ENCODE data around the gene TARS2.
A peak's percentile ranks its signal among the peaks of the same experiment; 100 is the strongest.

Gene TARS2

DNA sequence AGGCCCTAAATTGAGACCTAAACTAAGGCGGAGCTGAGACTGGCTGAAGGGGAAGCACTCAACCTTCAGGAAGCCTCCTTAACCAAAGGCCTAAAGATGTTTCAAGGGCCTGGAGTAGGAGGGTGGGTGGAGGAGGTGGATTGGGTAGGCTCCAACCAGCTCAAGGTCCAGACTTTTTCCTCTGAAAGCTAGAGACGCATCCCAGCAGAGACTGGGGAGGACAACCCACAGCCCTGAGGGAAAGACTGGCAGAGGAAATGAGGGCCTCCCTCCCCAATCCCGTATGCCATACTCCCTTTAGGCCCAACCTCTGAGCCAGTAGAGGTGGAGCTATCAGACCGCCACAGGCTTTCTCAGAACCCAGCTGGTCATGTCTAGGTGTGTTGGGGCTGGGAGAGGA lies 21.8 kb downstream of the TARS2 start:
- DNase-seq (ENCODE audit: low read depth in 2 of 2), result no peak

DNA sequence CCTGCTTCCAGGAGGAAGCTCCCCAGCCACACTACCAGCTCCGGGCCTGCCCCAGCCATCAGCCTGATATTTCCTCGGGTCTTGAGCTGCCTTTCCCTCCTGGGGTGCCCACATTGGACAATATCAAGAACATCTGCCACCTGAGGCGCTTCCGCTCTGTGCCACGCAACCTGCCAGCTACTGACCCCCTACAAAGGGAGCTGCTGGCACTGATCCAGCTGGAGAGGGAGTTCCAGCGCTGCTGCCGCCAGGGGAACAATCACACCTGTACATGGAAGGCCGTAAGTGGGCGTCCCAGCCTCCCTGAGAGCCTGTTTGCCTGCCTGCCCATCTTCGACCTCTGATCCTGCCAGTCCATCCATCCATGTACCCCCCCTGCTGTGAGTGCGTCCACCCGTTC lies 24.3 kb downstream of the TARS2 start:
- no peak for DNase-seq (ENCODE audit: low read depth in 2 of 2)

DNA sequence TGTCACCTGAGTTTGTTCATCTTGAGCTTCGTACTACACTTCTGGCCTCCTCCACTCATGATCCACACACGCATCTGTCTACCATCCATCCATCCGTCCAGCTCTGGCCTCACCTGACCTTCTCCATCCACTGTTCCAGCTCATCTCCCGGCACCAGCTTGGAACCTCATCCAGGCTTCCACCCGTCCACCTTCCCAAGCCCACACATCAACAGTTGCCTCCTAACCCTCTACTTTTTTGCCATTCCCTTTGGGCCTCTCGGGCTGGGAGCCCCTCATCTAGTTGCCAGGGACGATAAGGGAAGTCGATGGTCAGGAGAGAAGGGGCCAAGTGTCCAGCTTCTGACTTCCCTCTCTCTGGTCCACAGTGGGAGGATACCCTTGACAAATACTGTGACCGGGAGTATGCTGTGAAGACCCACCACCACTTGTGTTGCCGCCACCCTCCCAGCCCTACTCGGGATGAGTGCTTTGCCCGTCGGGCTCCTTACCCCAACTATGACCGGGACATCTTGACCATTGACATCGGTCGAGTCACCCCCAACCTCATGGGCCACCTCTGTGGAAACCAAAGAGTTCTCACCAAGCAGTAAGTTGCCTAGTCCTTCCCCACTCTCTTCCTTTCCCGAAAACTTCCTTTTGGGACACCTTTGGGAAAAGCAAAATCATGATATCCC lies 24.9 kb downstream of the TARS2 start:
- DNase-seq (ENCODE audit: low read depth in 2 of 2), result no peak

DNA sequence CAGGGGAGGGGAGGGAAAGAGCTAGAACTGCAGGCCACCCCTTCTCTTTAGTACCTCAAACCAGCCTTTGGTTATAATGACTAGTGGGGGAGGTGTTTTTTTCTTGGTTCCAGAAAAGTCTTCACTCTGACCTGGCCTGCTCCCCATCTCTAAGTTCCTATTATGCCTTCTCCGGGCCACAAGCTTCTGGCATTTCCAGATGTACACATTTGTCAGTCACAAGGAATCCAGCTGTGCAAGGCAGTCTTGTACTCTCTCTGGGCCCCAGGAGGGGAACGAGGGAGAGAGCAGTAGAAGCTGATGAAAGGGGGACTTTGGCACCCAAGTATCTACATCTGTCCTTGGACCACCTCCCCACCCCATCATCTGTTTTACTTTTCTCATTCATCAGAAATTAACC lies 25.6 kb downstream of the TARS2 start:
- no peak for DNase-seq (ENCODE audit: low read depth in 2 of 2)

DNA sequence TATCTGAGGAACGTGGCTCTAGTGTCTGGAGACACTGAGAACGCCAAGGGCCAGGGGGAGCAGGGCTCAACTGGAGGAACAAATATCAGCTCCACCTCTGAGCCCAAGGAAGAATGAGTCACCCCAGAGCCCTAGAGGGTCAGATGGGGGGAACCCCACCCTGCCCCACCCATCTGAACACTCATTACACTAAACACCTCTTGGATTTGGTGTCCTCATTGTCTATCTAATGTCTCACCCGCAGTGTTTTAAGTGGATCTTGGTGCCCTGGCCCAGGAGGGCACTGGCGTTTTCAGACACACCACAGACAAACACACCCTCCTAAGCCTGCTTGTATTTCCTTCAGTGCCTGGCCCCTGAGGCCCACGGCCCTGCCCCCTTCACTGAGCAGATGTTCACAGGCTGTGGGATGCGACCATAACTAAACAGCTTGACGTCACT lies 26.2 kb downstream of the TARS2 start:
- no peak for DNase-seq (ENCODE audit: low read depth in 2 of 2)

DNA sequence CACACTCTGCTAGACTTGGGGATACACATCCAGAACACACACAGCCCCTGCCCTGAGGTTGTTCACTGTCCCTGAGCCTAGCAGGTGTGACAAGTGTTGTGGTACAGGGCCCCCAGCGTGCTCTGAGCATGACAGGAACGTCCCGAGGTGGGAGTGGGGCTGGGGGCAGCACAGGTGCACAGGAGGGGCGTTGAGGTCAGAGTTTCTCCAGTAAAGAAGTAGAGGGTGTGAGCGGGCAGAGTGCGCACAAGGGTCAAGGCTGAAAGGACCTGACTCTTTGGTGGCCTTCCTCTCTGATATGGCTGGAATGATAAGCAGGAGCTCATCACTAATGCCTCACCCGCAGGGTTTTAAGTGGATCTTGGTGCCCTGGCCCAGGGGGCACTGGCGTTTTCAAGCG lies 27.0 kb downstream of the TARS2 start:
- DNase-seq (ENCODE audit: low read depth in 2 of 2), result no peak

DNA sequence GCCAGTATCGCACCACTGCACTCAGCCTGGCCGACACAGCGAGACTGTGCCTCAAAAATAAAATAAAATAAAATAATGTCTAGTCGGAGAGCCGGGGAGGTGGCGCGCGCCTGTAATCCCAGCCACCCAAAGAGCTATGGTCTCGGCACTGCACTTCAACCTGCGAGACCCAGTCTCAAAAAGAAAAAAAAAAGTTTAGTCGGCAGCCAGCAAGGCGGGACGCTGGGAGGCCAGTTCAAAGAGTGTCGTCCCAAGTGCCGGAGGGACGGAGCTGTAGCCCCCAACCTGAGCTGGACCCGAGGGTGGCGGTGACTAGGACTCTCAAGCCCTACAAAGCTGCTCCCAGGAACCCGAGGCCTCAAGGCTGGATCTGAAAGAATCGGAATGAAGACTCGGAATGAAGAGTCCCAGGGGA lies 27.7 kb downstream of the TARS2 start:
- no peak for DNase-seq (ENCODE audit: low read depth in 2 of 2)

DNA sequence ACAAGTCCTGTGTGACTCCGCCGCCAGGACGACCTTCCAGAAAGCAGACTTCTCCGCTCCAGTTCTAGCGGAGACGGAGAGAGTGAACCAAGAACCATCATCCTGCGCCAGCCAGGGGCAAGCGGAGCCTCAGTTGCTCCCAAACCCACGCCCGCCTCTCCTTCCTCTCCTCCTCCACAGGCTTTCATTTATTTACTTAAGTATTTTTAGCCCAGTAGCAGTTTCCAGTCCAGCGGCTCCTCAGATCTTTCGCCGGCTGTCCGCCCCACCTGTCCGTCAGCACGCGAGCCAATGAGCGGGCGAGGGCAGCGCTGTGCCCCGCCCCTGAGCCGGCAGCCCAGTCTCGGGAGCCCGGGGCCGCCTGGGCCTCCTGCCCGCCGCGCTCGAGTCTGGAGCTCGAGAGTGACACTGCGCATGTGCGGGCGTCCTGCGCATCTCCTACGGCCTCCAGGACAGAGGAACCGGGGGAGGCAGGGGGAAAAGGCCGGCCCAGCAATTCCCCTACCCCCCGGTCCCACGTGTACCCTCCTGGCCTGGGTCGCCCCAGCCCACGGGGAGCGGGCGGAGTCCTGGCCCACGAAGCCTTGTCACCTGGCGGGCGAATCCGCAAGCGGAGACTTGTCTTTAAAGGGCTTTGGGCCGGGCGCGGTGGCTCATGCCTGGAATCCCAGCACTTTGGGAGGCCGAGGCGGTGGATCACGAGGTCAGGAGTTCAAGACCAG lies 28.3 kb downstream of the TARS2 start, which contains the start of gene FALEC:
Gene FALEC (plus strand): TSS at position 425 of the 722 bp plus-strand sequence.
- DNase-seq (ENCODE audit: low read depth in 2 of 2), result peak; percentile 76 to 89

DNA sequence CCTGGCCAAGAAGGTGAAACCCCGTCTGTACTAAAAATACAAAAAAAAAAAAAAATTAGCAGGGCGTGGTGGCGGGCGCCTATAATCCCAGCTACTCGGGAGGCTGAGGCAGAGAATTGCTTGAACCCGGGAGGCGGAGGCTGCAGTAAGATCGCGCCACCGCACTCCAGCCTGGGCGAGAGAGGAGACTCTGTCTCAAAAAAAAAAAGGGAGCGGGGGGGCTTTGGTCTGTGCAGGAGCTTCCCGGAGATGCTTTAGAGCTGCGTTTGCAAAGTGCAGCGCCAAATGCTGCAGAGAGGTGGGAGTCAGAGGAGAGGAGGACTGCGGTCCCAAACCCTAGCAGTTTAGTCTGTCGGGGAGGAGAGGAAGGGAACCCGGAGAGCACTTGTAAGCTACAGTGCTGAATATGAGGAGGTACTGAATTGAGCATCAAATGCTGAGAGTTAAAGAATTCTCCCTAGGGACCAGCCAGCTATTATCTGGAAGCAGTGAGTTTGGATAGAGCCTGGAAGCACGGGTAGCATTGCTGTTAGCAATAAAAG lies 28.9 kb downstream of the TARS2 start:
- DNase-seq (ENCODE audit: low read depth in 2 of 2), result no peak

DNA sequence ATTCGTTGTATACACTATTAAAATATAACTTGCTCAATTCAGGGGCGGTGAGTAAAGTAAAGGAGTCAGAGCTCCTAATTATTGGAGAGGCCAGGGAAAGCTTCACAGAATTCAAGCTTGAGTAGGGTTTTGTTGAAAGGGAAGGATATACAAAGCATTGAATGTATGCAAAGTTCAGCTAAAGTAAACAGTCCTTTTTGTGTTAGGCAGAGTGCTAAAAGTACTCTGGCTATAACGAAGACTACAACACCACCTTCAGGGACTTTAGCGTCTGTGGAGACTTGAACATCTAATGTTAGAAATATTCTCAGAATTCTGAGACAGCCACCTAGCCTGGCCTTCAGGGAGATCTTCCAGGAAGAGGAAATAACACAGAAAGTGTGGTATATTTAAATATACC lies 29.4 kb downstream of the TARS2 start:
- no peak for DNase-seq (ENCODE audit: low read depth in 2 of 2)

DNA sequence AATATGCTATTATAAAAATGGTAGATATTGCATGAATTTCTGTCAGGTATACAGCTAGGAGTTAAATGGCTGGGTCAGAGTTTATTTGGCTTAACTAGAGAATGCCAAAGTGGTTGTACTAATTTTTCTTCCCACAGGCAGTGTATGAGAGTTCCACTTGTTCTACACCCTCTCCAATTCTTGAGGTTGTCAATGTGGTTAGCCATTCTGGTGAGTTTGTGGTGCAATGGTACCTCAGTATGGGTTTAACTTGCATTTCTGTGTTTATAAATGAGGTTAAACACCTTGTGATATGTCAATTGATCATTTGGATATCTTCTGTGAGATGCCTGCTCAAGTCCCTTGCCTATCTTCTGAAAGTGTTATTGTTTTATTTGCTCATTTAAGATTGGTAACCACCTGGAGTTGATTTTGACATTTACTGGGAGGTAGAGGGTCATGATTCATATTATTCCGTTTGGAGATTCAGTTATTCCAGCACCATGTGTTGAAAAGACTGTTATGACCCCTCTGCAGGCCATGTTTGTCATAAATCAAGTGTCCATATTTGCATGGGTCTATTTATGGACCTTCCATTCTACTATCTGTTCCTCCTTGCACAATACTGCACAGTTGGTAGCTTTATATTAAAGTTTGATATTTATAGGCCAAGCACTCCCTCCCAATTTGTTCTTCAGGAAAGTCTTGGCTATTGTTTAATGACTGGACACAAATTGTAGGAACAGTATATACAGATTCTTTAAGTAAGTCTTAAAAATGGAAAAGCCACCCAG lies 34.2 kb downstream of the TARS2 start:
- no peak for DNase-seq (ENCODE audit: low read depth in 2 of 2)

DNA sequence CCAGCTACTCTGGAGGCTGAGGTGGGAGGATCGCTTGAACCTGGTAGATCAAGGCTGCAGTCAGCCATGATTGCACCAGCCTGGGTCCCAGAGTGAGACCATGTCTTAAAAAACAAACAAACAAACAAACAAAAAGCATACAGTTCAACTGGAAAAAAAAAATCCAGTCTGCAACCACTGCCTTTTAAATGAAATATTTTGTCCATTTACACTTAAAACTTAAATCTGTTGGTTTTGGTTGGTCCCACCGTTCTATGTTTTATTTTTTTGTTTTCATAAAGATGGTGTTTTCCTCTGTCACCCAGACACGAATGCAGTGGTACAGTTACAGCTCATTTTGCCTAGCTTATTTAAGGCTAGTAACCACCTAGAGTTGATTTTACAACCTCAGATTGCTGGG lies 38.1 kb downstream of the TARS2 start:
- no peak for DNase-seq (ENCODE audit: low read depth in 2 of 2)

DNA sequence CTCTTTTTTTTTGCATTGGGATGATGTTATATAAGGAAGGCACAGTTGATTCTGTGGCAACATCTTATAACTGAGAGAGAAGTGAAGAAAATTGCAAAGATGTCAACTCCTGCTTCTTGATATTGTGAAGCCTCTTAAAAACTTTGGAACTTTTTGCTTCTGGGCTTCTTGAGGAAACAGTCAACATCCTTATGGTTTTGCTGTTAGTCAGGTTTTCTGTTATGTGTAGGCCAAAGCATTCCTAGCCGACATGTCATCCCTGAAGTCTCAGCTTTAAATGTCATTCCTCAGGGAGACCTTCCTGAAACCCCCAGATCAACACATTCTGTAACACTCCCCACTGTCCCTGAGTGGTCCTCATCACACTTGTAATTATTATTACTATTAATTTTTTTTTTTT lies 41.0 kb downstream of the TARS2 start:
- DNase-seq (ENCODE audit: low read depth in 2 of 2), result no peak

DNA sequence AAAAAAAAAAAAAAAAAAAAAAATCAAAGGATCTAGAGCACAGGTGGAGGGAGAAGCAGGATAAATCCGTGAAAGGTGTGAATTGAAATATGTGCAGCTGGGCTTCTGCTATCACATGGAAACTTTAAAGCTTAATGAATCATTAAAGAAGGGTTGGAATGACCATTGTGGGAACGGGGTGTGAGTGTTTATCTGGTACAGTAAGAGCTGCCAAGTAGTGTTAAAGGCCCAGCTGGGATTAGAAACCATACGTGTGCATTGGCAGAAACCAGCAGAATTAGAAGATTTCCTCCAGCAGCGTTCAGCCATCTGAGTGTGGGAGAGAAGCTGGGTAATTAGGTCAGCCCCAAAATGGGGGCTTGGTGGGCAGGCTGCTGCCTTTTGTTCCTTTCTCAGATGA lies 41.8 kb downstream of the TARS2 start:
- DNase-seq (ENCODE audit: low read depth in 2 of 2), result no peak

DNA sequence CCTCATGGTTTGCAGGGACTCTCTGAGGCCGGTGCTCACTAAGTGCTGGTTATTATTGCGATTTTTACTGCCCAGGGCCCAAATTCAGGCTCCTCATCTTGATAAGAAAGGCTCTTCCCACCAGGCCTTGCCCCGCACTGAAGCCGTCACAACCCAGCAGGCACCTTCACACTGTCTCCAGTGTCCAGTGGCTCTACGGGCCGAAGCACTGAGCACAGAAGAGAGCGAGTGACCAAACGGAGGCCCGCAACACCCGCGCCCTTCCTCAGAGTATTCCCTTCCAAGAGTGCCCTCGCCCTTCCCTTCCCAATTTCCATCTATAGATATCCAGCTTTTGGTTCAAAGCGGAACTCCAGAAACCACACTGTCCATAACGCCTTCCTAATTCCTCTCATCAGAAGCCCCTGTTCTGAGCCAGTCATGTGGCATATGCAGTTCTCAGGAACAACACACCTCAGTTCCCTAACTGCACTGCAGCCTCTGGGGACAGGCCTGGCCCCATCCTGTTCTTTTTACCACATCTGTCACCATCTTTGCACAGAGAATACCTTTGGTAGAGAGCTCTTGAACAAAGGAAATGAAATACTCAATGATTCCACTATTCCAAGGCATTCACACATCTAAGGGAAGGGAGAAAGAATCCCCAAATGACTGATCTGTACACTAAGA lies 43.4 kb downstream of the TARS2 start:
- no peak for DNase-seq (ENCODE audit: low read depth in 2 of 2)

DNA sequence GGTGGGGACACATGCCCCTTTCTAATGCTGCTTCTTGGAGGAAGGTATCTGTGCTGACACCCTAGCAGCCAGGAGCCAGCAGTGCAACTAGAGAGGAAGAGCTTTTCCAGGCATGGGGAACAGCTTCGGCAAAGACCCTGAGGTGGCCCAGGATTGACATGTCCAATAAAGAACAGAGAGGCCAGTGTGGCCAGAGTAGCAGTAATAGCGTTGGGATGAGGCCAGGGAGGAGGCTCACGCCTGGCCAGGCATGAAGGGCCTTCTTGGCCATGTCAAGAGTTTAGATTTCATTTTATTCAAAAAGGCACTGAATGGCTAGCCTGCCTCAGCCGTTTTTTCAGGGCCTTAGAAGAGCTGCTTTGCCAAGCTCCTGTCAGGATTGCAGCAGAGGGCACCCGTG lies 45.6 kb downstream of the TARS2 start:
- DNase-seq (ENCODE audit: low read depth in 2 of 2), result no peak

DNA sequence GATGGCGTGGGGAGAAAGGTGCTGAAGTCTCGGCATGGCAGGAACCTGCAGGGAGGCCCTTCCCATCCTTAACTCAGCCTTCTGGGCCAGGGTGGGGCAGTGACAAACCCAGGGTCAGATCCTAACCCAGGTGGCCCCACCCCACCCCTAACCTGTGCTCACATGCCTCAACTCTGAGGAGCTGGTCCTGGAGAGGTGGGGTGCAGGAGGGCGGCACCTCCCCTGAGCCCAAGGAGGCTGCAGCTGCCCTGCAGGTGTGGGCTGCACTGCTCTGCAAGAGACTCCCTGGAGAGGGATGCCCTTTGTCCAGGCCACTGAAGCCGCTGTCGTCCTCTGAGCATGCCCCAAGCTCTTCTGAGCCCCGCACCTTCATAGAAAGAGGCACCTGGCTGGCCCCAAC lies 46.8 kb downstream of the TARS2 start:
- no peak for DNase-seq (ENCODE audit: low read depth in 2 of 2)

DNA sequence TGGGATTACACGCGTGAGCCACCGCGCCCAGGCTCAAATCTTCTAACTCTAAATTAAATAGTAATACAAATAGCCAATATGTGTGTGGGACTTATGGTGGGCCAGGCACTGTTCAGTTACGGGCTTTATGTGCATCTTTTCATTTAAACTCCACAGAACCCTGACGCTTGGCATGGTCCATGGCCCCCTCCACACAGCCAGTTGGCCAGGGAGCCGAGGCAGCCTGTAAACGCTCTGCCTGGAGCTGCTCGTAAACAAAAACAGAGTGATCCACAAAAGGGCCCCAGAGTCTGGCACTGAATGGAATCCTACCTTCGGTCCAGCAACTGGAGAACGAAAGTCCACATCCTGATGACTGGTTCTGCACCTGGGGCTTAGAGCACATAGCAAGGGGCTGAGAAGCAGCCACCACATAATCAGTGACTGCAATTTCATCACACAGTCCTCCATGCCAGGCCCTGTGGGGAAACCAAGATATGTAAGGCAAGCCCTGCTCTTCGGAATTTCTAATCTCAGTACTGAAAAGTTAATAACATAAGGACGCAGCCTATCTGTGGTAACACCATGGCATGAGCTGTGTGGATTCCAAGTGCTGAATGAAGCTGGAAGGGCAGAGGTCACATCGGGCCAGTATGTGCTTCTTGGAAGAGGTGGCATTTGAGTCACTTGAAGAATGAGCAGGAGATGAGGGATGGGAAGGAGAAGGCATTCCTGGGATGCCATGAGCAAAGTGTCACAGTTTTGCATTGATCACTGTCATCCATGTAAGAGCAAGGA lies 48.5 kb downstream of the TARS2 start:
- DNase-seq (ENCODE audit: low read depth in 2 of 2), result no peak

DNA sequence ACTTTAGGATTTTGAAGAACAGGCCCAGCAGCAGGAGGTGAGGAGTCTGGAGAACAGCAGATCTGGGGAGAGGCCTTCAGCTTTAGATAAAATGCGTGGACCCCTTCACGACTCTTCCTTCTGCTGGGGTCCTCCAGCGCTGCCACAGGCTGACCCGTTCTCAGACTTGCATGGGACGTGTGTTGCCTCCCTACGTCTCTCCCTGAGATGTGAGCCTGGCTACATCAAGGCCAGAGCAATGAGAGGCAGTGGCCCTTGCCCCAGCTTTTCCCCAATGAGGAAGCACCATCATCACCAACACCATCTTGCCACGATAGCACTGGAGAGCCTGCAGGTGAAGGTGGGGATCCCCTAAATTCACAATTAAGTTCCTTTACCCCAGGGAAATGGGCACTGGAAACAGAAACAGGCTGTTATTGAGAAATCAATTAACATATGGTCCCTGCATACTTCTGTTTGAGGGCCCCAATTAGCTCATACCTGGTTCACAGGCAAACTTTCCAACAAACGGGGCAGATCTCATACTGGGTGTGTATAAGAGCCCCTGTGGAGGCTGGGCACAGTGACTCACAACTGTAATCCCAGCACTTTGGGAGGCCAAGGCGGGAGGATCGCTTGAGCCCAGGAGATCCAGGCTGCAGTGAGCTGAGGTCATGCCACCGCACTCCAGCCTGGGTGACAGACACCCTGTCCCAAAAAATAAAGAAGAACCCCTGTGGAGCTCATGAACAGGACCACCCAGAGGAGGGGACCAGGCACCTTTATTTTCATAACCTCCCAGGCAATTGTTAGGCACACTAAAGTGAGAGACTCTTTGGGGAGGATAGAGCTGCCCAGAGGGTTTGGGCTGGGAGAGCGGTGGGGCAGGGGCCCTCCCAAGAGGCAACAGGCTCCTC lies 49.9 kb downstream of the TARS2 start:
- DNase-seq (ENCODE audit: low read depth in 2 of 2), result no peak

All from stimulated activated CD8-positive, alpha-beta memory T cell treated with anti-CD3 and anti-CD28 coated beads, Interleukin-7, amount 100 ng/mL, for 4 hours (primary cell).